ENCODE data around the gene ST6GAL1.

- TF ChIP-seq, protein P1, sequence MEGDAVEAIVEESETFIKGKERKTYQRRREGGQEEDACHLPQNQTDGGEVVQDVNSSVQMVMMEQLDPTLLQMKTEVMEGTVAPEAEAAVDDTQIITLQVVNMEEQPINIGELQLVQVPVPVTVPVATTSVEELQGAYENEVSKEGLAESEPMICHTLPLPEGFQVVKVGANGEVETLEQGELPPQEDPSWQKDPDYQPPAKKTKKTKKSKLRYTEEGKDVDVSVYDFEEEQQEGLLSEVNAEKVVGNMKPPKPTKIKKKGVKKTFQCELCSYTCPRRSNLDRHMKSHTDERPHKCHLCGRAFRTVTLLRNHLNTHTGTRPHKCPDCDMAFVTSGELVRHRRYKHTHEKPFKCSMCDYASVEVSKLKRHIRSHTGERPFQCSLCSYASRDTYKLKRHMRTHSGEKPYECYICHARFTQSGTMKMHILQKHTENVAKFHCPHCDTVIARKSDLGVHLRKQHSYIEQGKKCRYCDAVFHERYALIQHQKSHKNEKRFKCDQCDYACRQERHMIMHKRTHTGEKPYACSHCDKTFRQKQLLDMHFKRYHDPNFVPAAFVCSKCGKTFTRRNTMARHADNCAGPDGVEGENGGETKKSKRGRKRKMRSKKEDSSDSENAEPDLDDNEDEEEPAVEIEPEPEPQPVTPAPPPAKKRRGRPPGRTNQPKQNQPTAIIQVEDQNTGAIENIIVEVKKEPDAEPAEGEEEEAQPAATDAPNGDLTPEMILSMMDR (IDR thresholded peaks at IDR 0.05; ENCODE audit: low read depth, low read length): no peak
- TF ChIP-seq POLR2A (IDR thresholded peaks at IDR 0.05; ENCODE audit: extremely low read depth, insufficient read length): no peak
Observed at GRCh38 chr3:187093320-187093719, 163.0 kb downstream of the ST6GAL1 start.

Data from NB4 (cell line).